Cerebellar nuclear complex (tissue), 1 donor: ENCODE data around the gene BCOR.

ENCODE experiments used
- DNase-seq, 2 experiments: peaks; one replicate each; lab custom pipeline; 2025; lab: John Stamatoyannopoulos, UW

BCOR gene

GRCh38 chrX:40019541-40019940, 78.2 kb downstream of the BCOR start:
- no peak for DNase-seq

DNA sequence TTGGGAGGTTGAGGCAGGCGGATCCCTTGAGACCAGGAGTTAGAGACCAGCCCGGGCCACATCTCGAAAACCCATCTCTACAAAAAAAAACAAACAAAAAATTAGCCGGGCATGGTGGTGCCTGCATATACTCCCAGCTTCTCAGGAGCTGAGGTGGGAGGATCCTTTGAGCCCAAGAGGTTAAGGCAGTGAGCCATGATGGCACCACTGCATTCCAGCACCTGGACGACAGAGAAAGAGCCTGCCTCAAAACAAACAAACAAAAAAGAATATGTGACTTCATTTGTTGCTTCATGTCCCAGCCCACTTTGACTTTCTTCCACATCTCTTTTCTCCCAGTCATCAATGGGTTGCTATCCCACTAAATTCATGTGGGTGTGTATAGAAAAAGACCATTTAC, 79.7 kb downstream of the BCOR start:
- no peak for DNase-seq

DNA sequence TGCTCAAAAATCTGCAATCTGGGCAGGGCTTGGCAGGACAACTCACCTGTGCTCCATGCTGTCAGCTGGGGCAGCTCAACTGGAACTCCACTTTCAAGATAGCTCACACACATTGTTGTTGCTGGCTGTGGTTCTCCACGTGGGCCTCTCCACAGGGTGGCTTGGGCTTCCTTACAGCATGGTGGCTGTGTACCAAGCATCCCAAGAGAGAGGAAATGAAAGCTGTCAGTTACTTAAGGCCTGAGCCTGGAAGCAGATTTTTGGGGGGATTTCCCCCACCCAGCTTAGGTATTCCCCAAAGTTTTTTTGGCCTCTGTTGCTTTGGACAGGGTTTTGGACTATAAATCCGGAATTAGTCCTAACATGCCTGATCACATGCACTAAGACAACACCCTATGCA, 81.0 kb downstream of the BCOR start:
- no peak for DNase-seq

GRCh38 chrX:40015693-40016092, 82.1 kb downstream of the BCOR start:
- no peak for DNase-seq

- no peak for DNase-seq
Observed at GRCh38 chrX:40013266-40014195, 84.2 kb downstream of the BCOR start.

GRCh38 chrX:40012868-40013265, 84.9 kb downstream of the BCOR start:
- DNase-seq = no peak

DNA sequence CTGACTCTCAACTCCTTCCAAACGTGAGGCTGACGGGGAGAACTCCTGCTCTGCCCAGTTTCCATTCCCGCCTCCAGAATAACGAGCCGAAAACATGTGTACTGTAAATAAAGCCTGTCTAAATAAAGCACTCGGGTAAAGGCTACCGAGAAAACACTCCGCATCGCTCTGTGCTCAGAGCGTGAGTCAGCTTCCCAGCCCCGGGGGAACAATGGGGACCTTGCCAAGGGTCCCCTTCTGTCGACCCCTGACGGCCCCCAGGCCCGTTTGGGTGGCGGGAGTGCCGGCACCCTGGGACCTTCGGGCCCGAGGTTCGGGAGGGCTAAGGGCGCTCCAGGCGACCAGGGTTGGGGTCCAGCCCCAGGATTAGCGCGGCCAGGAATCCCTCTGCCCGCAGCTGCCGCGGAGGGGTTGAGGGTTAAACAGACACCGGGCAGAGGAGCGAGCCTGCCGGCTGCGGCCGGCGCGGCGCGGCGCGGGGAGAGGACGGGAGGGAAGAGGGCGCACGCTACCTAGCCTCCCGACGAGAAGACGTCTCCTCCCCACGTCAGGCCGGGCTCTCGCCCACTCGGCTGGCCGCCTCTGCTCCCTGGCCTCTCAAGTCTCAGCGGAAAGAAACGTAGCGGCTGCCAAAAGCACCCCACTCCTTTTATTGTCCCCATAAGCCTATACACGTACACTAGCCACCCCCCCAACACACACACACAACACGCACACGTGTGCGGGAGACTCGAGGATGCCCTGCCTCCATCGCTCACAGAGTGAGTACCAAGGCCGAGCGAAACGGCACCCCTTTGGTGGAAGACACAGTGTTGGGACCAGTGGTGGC, 85.5 kb downstream of the BCOR start:
- DNase-seq = no peak

GRCh38 chrX:40011322-40012038, 86.3 kb downstream of the BCOR start:
- DNase-seq = no peak

- no peak for DNase-seq
Observed at GRCh38 chrX:40010550-40011321, 87.0 kb downstream of the BCOR start.

- DNase-seq = no peak
Observed at GRCh38 chrX:40009890-40010289, 87.9 kb downstream of the BCOR start.

- no peak for DNase-seq
Observed at GRCh38 chrX:40009462-40009851, 88.3 kb downstream of the BCOR start.

GRCh38 chrX:40008791-40009461, 88.8 kb downstream of the BCOR start:
- DNase-seq = no peak

DNA sequence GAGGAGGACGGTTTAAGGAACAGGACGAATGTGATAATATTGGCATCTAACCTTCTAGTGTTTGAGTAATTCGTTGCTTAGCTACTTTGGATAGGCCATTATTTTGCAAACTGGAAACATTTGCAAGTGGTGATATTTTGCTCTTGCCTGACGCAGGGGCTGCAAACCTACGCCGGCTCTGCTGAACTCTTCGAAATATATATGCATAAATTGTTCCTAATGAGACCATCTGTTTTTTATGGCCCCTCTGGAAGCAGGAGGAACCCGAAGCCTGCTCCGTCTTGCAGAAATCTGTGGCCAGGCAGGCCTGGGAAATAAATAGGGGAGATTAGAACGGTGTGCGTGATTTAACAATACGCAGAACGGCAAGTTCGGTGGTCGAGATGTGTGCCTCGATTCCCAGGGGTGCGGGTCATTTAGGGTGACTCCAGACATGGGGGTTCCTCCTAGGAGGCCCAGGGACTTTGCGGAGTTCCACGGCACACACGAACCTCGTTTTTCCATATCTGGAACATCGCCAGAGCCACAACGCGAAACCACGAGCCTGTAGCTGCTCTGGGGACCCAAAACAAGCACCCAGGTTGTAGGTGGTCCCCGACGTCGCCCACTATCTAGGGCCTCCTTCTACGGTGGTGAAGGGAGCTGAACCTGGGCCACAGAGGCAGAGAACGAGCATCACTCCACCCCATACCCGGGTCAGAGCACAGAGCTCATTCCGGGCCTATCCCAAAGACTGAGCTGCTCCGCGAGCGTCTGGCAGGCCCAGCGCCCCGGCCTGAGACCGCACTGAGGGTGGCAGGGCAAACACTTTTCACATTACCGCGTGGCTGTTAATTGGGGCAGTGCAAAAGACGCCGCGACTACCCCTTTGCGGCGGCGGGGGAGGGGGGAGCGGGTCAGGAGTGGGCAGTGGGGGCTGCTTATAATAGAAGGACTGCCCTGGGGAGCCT, 89.7 kb downstream of the BCOR start:
- no peak for DNase-seq

GRCh38 chrX:40007131-40007755, 90.5 kb downstream of the BCOR start:
- no peak for DNase-seq

GRCh38 chrX:40006106-40007017, 91.4 kb downstream of the BCOR start:
- no peak for DNase-seq

GRCh38 chrX:40005292-40006011, 92.3 kb downstream of the BCOR start:
- DNase-seq = no peak

- no peak for DNase-seq
Observed at GRCh38 chrX:40004921-40005291, 92.9 kb downstream of the BCOR start.

- DNase-seq = no peak
Observed at GRCh38 chrX:40004246-40004535, 93.6 kb downstream of the BCOR start.
